Uterus (tissue), 4 donors: ENCODE measurements around the gene SPAG17. TPM values are rescaled to one million over a fixed set of nuclear protein-coding genes. Genes with fewer than 3 reads are reported as not detected.

ENCODE experiments used
- DNase-seq, 2 donors: peaks; one replicate each; pipeline ENCODE4 v3.0.0-alpha.2; 2019 to 2020
- H3K27ac ChIP-seq, 2 donors: fragments of 200-600 bp; sonication (generic); 1 replicate in 1 of 2; 2 replicates in 1 of 2; pipeline ENCODE4 v1.5.1; 2016 to 2018
- H3K27me3 ChIP-seq, 2 donors: fragments of 200-600 bp; sonication (generic); one replicate each; pipeline ENCODE4 v1.5.1; 2018 to 2019; ENCODE audit warnings: control low read depth in 1 of 2
- H3K36me3 ChIP-seq, 2 donors: fragments of 200-600 bp; sonication (generic); one replicate each; pipeline ENCODE4 v1.5.1; 2019; ENCODE audit warnings: control low read depth in 1 of 2
- H3K4me1 ChIP-seq, 2 donors: fragments of 200-600 bp; sonication (generic); one replicate each; pipeline ENCODE4 v1.5.1; 2018 to 2019; ENCODE audit warnings: control low read depth in 1 of 2
- H3K4me3 ChIP-seq, 2 donors: fragments of 200-600 bp; sonication (generic); 1 replicate in 1 of 2; 2 replicates in 1 of 2; pipeline ENCODE4 v1.5.1; 2018 to 2019; ENCODE audit warnings: mild to moderate bottlenecking in 1 of 2
- H3K9me3 ChIP-seq, 2 donors: fragments of 200-600 bp; sonication (generic); one replicate each; pipeline ENCODE4 v1.5.1; 2019; ENCODE audit warnings: control low read depth in 1 of 2
- CTCF ChIP-seq, 4 experiments: fragments of 200-600 bp in 2 of 4; fragments of 450-650 bp in 2 of 4; sonication (generic) in 2 of 4; IDR thresholded peaks; one replicate each; pipeline ENCODE4 v1.5.1; 2016 to 2019; ENCODE audit warnings: antibody characterized with exemption in 4 of 4, mild to moderate bottlenecking in 2 of 4, moderate library complexity in 1 of 4
- POLR2A ChIP-seq, 2 donors: fragments of 450-650 bp; IDR thresholded peaks; one replicate each; pipeline ENCODE4 v1.6.1; 2016; ENCODE audit warnings: antibody characterized with exemption in 2 of 2, mild to moderate bottlenecking in 1 of 2, moderate library complexity in 1 of 2
- intact Hi-C: fragments of 100-400 bp; cut with DNase I; formaldehyde crosslinking; loops from one replicate; pipeline ENCODE4 v1.15.1; 2023; ENCODE audit warnings: low total_unique reads
- total RNA-seq, 4 donors: library from RNA; depleted of rRNA in 3 of 4; stranded (reverse); fragments of >200 nt in 3 of 4; gene quantifications; one replicate each; pipeline versions ENCODE4 v1.1.0 to v1.2.4, GENCODE V29; 2014 to 2023
- donor health status: DM: yes; HTN: yes; CAD: no.

The SPAG17 gene
- total RNA-seq, 4 donors from 2014 or later: 1.1 to 7.7 TPM; not detected in 2

GRCh38 chr1:118123116-118123839, 61.8 kb downstream of the SPAG17 start:
- TF ChIP-seq CTCF (IDR thresholded peaks at IDR 0.05): no peak
- no peak for TF ChIP-seq POLR2A (IDR thresholded peaks at IDR 0.05)
- H3K4me1 ChIP-seq: no peaks in the 10 kb centered on the region
- H3K36me3 ChIP-seq: no peaks in the 10 kb centered on the region
- H3K4me3 ChIP-seq: no peak overlapping the region
- no peaks in the 10 kb centered on the region for H3K27me3 ChIP-seq
- no peaks in the 10 kb centered on the region for H3K9me3 ChIP-seq
- no peak for DNase-seq
- H3K27ac ChIP-seq: no peak overlapping the region
- intact Hi-C loops: no loop called here

- H3K4me1 ChIP-seq: no peaks in the 10 kb centered on the region
- no peaks in the 10 kb centered on the region for H3K36me3 ChIP-seq
- no peaks in the 10 kb centered on the region for H3K27me3 ChIP-seq
- no peak for DNase-seq
- no peak overlapping the region for H3K4me3 ChIP-seq
- intact Hi-C loops: no loop called here
- no peaks in the 10 kb centered on the region for H3K9me3 ChIP-seq
- H3K27ac ChIP-seq: no peak overlapping the region
- TF ChIP-seq CTCF (IDR thresholded peaks at IDR 0.05): no peak
- TF ChIP-seq POLR2A (IDR thresholded peaks at IDR 0.05): no peak
Observed at GRCh38 chr1:118122234-118123004, 62.6 kb downstream of the SPAG17 start.

DNA sequence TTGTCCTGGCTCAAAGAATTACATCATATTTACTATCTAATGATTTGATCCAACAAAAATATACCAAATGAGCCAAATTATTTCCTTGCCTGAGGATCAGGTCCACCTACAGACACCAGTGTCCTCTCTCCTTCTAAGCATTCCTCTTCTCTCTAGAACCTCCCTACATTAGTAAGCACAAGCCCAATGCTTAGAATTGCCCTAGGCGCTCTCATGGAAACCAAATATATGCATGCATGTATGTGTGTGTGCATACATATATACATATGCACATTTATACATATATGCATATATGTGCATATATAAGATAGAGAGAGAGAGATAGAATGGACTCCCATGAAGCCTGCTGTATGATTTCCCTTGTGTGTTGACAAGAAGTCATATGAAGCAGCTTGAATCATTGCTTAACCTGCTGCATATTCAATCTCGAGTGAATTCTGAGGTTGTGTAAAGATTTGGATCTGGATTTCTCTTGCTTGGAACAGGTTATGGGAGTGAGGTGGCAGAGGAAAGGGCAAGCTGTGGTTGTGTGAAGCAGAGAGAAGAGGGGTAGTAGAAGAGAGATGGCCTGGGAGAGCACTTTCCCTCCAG, 66.1 kb downstream of the SPAG17 start:
- Histone ChIP-seq H3K9me3 (no peaks in the 10 kb centered on the region), H3K4me1 (no peaks in the 10 kb centered on the region), H3K36me3 (no peaks in the 10 kb centered on the region), H3K27me3 (no peaks in the 10 kb centered on the region), H3K4me3 (no peak overlapping the region), H3K27ac (no peak overlapping the region)
- TF ChIP-seq POLR2A (IDR thresholded peaks at IDR 0.05) (no peak), CTCF (IDR thresholded peaks at IDR 0.05) (no peak)
- no peak for DNase-seq
- intact Hi-C loops: no loop called here

GRCh38 chr1:118118469-118118868, 66.6 kb downstream of the SPAG17 start:
- intact Hi-C loops: no loop called here
- Histone ChIP-seq H3K4me3 (no peak overlapping the region), H3K27ac (no peak overlapping the region), H3K4me1 (no peaks in the 10 kb centered on the region), H3K27me3 (no peaks in the 10 kb centered on the region), H3K9me3 (no peaks in the 10 kb centered on the region), H3K36me3 (no peaks in the 10 kb centered on the region)
- no peak for DNase-seq
- TF ChIP-seq CTCF (IDR thresholded peaks at IDR 0.05): no peak
- TF ChIP-seq POLR2A (IDR thresholded peaks at IDR 0.05): no peak

- H3K27me3 ChIP-seq: no peaks in the 10 kb centered on the region
- H3K4me1 ChIP-seq: no peaks in the 10 kb centered on the region
- H3K9me3 ChIP-seq: no peaks in the 10 kb centered on the region
- no peaks in the 10 kb centered on the region for H3K36me3 ChIP-seq
- H3K4me3 ChIP-seq: no peak overlapping the region
- intact Hi-C loops: no loop called here
- no peak for DNase-seq
- TF ChIP-seq POLR2A (IDR thresholded peaks at IDR 0.05): no peak
- TF ChIP-seq CTCF (IDR thresholded peaks at IDR 0.05): no peak
- H3K27ac ChIP-seq: no peak overlapping the region
Observed at GRCh38 chr1:118117521-118117920, 67.5 kb downstream of the SPAG17 start.
